ENCODE data around the gene SOS1. TPM values are rescaled to one million over a fixed set of nuclear protein-coding genes. Genes with fewer than 3 reads are reported as not detected.

Gene SOS1
- polyA plus RNA-seq, 1 of the 3 experiments (the other 2 are of a cell fraction), result 12.8 TPM

GRCh38 chr2:38933653-38934052 is 187.2 kb downstream of the SOS1 start (continued):
- TF ChIP-seq PBX3 (IDR thresholded peaks at IDR 0.05) (peak; percentile 18; the same call in 1 of the 2 replicates), NRF1 (IDR thresholded peaks at IDR 0.05; ENCODE audit: low read depth, low read length) (no peak), NFIC (IDR thresholded peaks at IDR 0.05; ENCODE audit: borderline replicate concordance) (peak; percentile 23; the same call in 1 of the 2 replicates), CTCF (IDR thresholded peaks at IDR 0.05) (no peak), FOXJ3 (CRISPR knock-in tag; IDR thresholded peaks at IDR 0.05) (no peak), GABPA (IDR thresholded peaks at IDR 0.05; ENCODE audit: low read depth) (no peak), RXRA (IDR thresholded peaks at IDR 0.05; ENCODE audit: borderline replicate concordance, low read depth) (no peak), CHD2 (IDR thresholded peaks at IDR 0.05; ENCODE audit: low read length, partially characterized antibody) (no peak)

GRCh38 chr2:38932586-38932985 is 188.3 kb downstream of the SOS1 start:
- ChIA-PET CTCF (interaction anchor here (1.1 to 2.7 kb wide), 6 partner anchors 10 to 297 kb away, joined by 3 to 17 read pairs (median 3); no protein-coding TSS in a partner anchor), POLR2A (no interaction called here)

More at GRCh38 chr2:38932586-38932985, 188.3 kb downstream of the SOS1 start:
- Histone ChIP-seq H3K4me1 (ENCODE audit: control insufficient read depth in 1 of 2, insufficient read depth in 2 of 2, low read depth in 1 of 2, low read length in 1 of 2) (peaks cover 4 to 6% of the 10 kb centered on the region in 2 experiments; a peak in 1 of 4 replicates), H3K79me2 (ENCODE audit: insufficient read depth) (no peaks in the 10 kb centered on the region), H2AFZ (ENCODE audit: low read depth) (no peak overlapping the region), H3K36me3 (replicated peaks in 1 of 2; ENCODE audit: control insufficient read depth in 1 of 2, insufficient read depth in 2 of 2, low read length in 1 of 2) (no peaks in the 10 kb centered on the region), H4K20me1 (ENCODE audit: insufficient read depth) (no peaks in the 10 kb centered on the region), H3K4me2 (no peak overlapping the region), H3K27me3 (ENCODE audit: insufficient read depth) (no peaks in the 10 kb centered on the region), H3K9me3 (no peaks in the 10 kb centered on the region), H3K9ac (no peak overlapping the region), H3K9me2 (no peaks in the 10 kb centered on the region), H3F3A (replicated peaks; ENCODE audit: insufficient read depth) (peaks cover 6% of the 10 kb centered on the region), H3K27ac (ENCODE audit: low read depth in 2 of 2, low read length in 1 of 2) (no peak overlapping the region), H3K4me3 (ENCODE audit: low read depth in 2 of 2, low read length in 1 of 2) (no peak overlapping the region)
- TF ChIP-seq ELF1 (IDR thresholded peaks at IDR 0.05) (no peak), NRF1 (IDR thresholded peaks at IDR 0.05; ENCODE audit: low read depth, low read length) (no peak), POLR2AphosphoS5 (IDR thresholded peaks at IDR 0.05; ENCODE audit: low read depth, low read length) (no peak), TAF1 (IDR thresholded peaks at IDR 0.05; ENCODE audit: borderline replicate concordance, low read depth, low read length) (no peak)
- WGBS (ENCODE audit: low lambda C conversion rate), result 42% methylated on average over 1 of the region's 1 CpG
- DNase-seq, result no peak

Small RNAs within 50 kb of the gene (small RNA-seq; reads per million reads assigned to genes)
- gene HSPE1P13, result 0 reads per million in 7 experiments
- 0 reads per million in 7 experiments for gene RF00019
- gene RN7SL96P, result 0 reads per million in 7 experiments
- 0 to 14.0 (median 0) reads per million in 7 experiments for gene RNU6-198P

Other genes with a start within 250 kb of the SOS1 start
- 12.3 and 13.8 TPM in 2 replicates for gene DHX57, start 245.1 kb downstream of the SOS1 start, polyA plus RNA-seq (2012; rRNA removed)
- gene MORN2, start 245.1 kb downstream of the SOS1 start, polyA plus RNA-seq (2012; rRNA removed), result 23.2 and 23.7 TPM in 2 replicates
- gene ARHGEF33, start 231.2 kb downstream of the SOS1 start, polyA plus RNA-seq (2012; rRNA removed), result 0.08 and 0.25 TPM in 2 replicates
- 0.60 and 0.81 TPM in 2 replicates for gene CDKL4, start 122.9 kb upstream of the SOS1 start, polyA plus RNA-seq (2012; rRNA removed)